ENCODE measurements around the gene KCNJ1. TPM values are rescaled to one million over a fixed set of nuclear protein-coding genes. Genes with fewer than 3 reads are reported as not detected.

Gene KCNJ1
- total RNA-seq, 2 donors from 2014 or later = 1.1 TPM; not detected in 1

DNA sequence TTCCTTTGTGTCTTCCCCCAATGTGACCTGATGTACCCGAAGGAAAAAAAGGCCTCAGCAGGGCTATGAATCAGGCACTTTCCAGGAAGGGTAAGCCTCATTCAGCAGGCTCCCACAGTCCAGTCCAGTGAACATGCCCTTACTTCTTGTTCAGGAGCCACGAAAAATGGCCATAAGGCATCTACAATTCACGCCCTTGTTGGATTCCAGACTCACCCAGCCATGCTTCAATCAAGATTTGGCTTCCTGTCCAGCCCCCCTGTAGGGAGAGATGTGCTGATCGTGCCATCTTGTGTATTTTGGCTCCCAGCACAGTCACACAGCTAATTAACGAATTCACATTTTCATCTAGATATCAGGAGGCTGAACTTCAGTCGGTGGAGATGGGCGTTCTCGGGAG, 14.1 kb upstream of the KCNJ1 start:
- no peak overlapping the region for H3K4me3 ChIP-seq
- no peak for ATAC-seq (ENCODE audit: insufficient number of reproducible peaks, low FRiP score, low read depth)
- no peaks in the 10 kb centered on the region for H3K36me3 ChIP-seq
- no peak overlapping the region for H3K27ac ChIP-seq
- no peaks in the 10 kb centered on the region for H3K9me3 ChIP-seq
- no peaks in the 10 kb centered on the region for H3K27me3 ChIP-seq (replicated peaks; ENCODE audit: insufficient read depth)
- no peak for DNase-seq (ENCODE audit: low spot score)
- TF ChIP-seq, protein P1, sequence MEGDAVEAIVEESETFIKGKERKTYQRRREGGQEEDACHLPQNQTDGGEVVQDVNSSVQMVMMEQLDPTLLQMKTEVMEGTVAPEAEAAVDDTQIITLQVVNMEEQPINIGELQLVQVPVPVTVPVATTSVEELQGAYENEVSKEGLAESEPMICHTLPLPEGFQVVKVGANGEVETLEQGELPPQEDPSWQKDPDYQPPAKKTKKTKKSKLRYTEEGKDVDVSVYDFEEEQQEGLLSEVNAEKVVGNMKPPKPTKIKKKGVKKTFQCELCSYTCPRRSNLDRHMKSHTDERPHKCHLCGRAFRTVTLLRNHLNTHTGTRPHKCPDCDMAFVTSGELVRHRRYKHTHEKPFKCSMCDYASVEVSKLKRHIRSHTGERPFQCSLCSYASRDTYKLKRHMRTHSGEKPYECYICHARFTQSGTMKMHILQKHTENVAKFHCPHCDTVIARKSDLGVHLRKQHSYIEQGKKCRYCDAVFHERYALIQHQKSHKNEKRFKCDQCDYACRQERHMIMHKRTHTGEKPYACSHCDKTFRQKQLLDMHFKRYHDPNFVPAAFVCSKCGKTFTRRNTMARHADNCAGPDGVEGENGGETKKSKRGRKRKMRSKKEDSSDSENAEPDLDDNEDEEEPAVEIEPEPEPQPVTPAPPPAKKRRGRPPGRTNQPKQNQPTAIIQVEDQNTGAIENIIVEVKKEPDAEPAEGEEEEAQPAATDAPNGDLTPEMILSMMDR (IDR thresholded peaks at IDR 0.05) = no peak
- no peaks in the 10 kb centered on the region for H3K4me1 ChIP-seq (ENCODE audit: control insufficient read depth in 1 of 2, low read depth in 2 of 2)

DNA sequence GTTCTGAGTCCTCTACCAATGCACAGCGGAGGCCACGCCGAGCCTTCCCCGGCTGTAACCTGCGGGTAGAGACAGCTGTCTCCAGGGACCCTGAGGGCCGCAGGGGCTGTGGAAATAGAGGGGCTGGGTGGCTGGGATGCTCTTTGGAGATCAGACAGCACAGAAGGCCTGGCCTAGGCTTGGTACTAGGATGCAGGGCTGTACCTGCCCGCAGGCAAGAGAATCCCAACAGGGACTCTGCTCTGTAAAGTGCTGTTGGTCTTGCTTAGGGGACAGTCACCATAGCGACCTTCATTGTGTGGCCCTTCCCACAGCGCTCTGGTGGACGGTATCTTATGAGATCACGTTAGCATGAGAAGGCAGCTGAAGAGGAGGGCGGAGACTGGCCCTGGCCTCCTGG, 12.7 kb upstream of the KCNJ1 start:
- DNase-seq (ENCODE audit: low spot score) = no peak
- no peaks in the 10 kb centered on the region for H3K36me3 ChIP-seq
- no peak overlapping the region for H3K4me3 ChIP-seq
- H3K27ac ChIP-seq = no peak overlapping the region
- TF ChIP-seq, protein P1 (IDR thresholded peaks at IDR 0.05) = no peak
- H3K9me3 ChIP-seq = no peaks in the 10 kb centered on the region
- no peak for ATAC-seq (ENCODE audit: insufficient number of reproducible peaks, low FRiP score, low read depth)
- no peaks in the 10 kb centered on the region for H3K27me3 ChIP-seq (replicated peaks; ENCODE audit: insufficient read depth)
- no peaks in the 10 kb centered on the region for H3K4me1 ChIP-seq (ENCODE audit: control insufficient read depth in 1 of 2, low read depth in 2 of 2)

DNA sequence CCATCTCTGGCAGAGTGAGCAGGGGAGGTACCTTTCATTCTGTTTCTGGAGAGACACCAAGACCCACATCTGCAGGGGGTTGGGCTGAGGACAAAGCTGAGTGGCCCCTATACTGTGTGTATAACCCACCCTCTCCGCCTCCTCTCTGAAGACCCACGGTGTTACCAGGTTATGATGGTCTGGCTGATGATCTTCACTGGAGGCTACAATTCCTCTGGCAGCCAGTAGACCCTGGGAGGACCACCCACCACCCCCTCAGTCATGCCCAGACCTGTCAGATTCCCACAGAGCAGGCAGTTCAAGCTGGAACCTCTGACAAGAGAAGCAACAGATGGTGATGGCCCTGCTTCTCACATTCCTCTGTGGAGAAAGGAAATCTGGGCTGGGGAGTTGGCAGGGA, 11.4 kb upstream of the KCNJ1 start:
- Histone ChIP-seq H3K9me3 (no peaks in the 10 kb centered on the region), H3K4me3 (no peak overlapping the region), H3K4me1 (ENCODE audit: control insufficient read depth in 1 of 2, low read depth in 2 of 2) (no peaks in the 10 kb centered on the region), H3K27me3 (replicated peaks; ENCODE audit: insufficient read depth) (no peaks in the 10 kb centered on the region), H3K27ac (no peak overlapping the region), H3K36me3 (no peaks in the 10 kb centered on the region)
- TF ChIP-seq, protein P1 (IDR thresholded peaks at IDR 0.05) = no peak
- no peak for ATAC-seq (ENCODE audit: insufficient number of reproducible peaks, low FRiP score, low read depth)
- no peak for DNase-seq (ENCODE audit: low spot score)

DNA sequence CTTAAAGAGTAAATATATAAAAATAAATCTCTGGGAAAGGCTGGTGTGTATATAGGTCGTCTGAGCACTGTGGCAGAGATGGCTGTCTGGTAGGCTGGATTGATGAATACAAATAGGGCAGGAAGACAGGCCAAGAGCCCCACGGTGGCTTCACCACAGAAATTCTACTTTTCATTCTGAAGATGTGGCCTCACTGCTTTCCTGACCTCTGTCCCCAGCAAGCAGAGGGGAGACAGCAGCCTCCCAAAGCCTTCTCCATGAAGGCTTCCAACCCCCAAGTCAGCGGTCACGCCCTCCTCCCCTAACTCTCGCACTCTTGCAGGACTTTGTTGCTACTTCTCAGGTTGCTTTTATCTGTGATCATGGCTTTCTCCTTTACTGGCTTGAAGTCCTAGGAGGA, 10.6 kb upstream of the KCNJ1 start:
- ATAC-seq (ENCODE audit: insufficient number of reproducible peaks, low FRiP score, low read depth) (no peak), DNase-seq (ENCODE audit: low spot score) (no peak)
- H3K36me3 ChIP-seq = no peaks in the 10 kb centered on the region
- no peak overlapping the region for H3K27ac ChIP-seq
- TF ChIP-seq, protein P1 (IDR thresholded peaks at IDR 0.05) = no peak
- no peaks in the 10 kb centered on the region for H3K27me3 ChIP-seq (replicated peaks; ENCODE audit: insufficient read depth)
- H3K9me3 ChIP-seq = no peaks in the 10 kb centered on the region
- H3K4me1 ChIP-seq (ENCODE audit: control insufficient read depth in 1 of 2, low read depth in 2 of 2) = no peaks in the 10 kb centered on the region
- no peak overlapping the region for H3K4me3 ChIP-seq

DNA sequence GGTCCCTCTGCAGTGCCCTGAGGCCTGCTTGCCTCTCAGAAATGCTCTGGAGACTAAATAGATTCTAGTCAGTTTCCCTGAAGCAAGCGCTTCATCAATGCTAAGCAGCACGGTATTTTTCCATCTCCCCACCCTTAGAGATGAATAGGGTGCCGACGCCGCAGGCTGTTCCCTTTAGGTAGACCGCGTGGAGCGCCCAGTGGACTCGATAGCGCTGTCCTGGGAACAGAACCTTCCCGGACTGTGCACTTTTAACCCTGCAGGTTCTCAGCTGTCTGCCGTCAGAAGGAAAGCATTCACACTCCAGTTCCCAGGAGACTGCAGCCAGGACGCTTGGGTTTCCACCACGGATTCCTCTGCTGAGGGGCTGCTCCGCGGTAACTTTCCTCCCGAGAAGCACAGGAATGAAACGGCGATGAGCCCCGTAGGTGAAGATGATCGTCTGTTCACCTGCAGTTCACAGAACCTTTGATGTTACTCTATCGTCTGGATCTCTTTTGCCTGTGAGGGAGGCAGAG, 9.1 kb upstream of the KCNJ1 start:
- H3K36me3 ChIP-seq = no peaks in the 10 kb centered on the region
- H3K9me3 ChIP-seq = no peaks in the 10 kb centered on the region
- no peaks in the 10 kb centered on the region for H3K27me3 ChIP-seq (replicated peaks; ENCODE audit: insufficient read depth)
- H3K27ac ChIP-seq = no peak overlapping the region
- no peak overlapping the region for H3K4me3 ChIP-seq
- TF ChIP-seq, protein P1 (IDR thresholded peaks at IDR 0.05) = no peak
- H3K4me1 ChIP-seq (ENCODE audit: control insufficient read depth in 1 of 2, low read depth in 2 of 2) = no peaks in the 10 kb centered on the region
- DNase-seq (ENCODE audit: low spot score) (no peak), ATAC-seq (ENCODE audit: insufficient number of reproducible peaks, low FRiP score, low read depth) (no peak)

Measured in thoracic aorta (tissue), 2 donors.